ENCODE measurements around the gene ANKS3. TPM values are rescaled to one million over a fixed set of nuclear protein-coding genes. Genes with fewer than 3 reads are reported as not detected.

Gene ANKS3
- total RNA-seq, 1 donor from 2014 or later: 29.3 TPM

DNA sequence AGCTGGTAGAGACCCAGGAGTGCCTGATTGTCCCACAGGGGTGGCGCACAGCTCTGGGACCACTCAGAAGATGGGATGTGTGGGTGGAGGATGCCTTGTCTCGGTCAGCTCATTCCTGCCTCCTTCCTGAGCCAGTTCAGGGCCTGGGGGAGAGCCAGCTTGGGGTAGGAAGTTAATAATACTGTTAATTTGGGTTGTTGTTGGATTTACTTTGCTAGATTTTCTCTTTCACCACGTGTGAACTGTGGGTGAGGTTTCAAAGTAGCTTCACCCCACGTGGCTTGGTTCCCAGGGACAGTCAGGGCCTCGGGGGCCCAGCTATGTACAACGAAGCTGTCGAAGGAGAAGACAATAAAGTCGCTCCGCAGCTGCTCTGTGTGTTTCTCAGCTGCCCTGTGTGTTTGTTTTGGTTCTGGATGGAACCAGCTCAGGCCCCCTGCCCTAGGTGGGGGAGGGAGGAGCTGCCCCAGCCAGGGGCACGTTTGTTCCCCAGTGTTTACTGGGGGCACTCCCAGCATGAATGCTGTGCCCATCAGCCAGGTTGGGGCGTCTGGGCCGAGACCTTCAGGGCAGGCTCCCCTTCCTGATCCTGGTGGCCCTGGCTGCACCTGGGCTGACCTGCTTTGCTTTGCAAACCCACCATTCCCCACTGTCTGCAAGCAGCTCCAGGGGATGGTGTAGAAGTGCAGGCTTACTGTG, 38.4 kb downstream of the ANKS3 start:
- DNase-seq: no peak

- DNase-seq: peak; percentile 27
Observed at GRCh38 chr16:4694642-4695451, 39.2 kb downstream of the ANKS3 start.

GRCh38 chr16:4693956-4694641, 40.0 kb downstream of the ANKS3 start:
- DNase-seq: peak; percentile 31

DNA sequence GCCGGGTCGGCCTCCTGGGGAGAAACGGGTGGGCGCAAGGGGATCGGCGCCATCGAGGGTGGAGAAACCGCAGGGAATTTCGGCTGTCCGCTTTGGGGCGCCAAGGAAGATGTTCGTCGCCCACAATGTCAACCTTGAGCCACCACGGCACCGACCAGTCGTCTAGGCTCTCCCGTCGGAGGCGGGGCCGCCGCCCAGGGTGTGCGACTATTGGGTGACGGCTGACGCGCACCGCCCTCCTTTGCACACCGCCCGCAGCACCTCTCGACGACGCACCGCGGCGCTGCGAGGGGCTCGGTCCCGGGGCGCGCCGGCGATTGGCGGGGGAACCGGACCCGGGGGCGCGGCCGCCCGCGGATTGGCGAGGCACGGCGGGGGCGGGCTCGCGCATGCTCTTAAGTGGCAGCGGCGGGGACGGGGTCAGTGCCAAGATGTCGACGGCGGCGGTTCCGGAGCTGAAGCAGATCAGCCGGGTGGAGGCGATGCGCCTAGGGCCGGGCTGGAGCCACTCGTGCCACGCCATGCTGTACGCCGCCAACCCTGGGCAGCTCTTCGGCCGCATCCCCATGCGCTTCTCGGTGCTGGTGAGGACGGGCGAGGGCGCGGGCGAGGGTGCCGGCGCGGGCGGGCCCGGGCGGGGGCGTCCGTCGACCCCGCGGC, 40.6 kb downstream of the ANKS3 start, which contains the start of gene NUDT16L1:
TSS of gene NUDT16L1 (plus strand) at position 267 of the 660 bp plus-strand sequence. CDS start at position 432, 165 bp downstream.
- DNase-seq: peak; percentile 96

DNA sequence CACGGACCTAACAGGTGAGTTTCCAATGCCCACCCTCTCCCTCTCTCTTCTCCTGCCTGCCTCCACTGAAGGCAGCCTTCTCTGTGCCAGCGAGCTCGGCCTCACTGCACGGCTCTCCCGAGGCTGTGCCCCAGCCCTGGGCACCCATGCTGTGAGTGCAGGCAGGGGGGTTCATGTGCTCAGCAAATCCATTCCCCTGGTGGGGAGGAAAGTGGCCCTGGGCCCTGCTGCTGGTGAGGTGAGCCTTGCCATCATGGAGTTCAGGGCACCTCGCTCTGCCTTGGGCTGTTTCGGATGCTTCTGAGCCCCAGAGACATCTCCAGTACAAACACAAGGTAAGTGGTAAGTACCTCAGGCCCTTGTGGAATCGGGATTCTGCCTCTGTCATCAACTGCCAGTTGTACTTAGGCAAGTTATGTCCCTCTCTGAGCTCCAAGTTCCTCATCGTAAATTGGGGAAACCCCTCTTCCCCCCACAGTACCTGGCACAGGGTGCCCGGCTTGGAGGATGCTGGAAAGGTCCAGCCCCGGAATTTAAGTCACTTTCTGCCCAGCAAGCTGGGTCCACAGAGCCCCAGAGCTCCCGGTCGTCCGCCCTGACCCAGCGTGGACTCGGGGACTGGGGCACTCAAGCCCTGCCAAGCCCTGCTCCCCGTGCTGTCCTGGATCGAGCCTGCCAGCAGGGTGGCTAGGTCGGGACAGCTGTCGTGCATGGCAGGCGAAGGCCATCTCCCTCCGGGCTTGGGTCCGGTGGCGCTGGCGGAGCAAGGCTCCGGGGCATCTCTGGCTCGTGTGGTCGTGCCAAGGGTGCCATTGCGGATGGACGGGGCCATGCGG, 41.4 kb downstream of the ANKS3 start:
- no peak for DNase-seq

DNA sequence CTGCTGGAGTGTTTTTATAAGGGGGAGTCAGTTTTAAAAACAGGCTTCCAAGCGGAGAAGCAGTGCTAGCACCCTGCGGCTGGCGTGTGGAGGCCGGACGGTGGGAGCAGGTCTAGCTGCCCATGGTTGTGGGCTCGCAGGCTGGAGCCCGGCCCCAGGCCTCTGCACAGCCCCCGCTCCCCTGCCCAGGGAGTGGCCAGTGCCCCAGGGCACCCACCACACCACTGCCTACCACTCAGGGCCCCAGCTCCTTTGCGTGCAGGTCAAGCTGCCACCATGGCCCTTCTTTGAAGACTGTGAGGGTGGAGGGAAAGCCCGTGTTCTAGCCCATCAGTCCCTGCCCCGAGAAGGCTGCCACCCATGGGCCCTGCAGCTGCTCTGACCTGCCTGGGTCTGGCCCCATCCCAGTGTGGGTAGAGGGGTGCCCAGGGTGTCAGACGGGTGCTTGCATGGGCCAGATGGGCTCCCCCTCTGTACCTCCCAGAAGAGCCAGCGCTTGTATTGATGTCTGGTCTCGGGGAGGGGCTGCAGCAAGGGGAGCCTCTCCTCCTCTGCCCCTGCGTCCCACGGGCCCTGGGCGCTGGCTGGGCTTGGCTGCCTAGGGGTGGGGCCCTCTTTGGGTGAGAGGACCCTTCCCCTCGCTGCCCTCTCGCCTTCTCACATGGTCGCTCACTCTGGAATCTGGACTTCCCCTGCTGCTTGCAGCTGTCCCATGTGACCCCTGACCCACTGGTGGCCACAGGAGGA, 42.2 kb downstream of the ANKS3 start:
- DNase-seq: no peak

GRCh38 chr16:4690946-4691665, 43.0 kb downstream of the ANKS3 start:
- peak; percentile 45 for DNase-seq

GRCh38 chr16:4689864-4690704, 44.0 kb downstream of the ANKS3 start:
- no peak for DNase-seq

DNA sequence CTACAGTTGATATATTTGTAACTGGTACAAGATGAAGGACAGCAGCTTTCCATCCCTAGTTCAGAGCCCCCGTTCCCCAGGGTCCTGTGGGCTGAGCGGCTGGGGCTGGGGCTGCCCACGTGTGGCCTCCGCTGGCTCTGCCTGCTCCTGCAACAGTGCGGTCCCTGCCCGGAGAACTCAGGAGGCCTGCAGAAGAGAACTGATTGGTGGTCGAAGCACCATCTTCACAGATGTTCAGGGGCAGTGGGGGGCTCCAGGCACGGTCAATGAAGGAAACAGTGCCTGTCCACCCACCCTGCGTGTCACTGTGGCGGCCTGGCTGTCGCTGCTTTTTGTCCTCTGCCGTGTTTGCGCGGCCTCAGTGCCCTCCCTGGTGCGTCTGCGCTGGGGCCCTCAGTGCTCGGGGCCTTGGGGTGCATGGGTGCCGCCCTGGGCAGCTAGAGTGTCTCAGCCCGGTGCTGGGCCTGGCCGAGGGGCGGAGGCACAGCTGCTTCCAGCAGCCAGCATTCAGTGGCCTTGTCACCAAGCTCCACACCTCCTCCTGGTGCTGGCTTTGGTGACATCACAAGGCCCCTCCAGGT, 44.9 kb downstream of the ANKS3 start:
- DNase-seq: no peak

GRCh38 chr16:4688674-4689045, 45.4 kb downstream of the ANKS3 start:
- DNase-seq: no peak

GRCh38 chr16:4687946-4688673, 46.0 kb downstream of the ANKS3 start:
- no peak for DNase-seq

GRCh38 chr16:4687416-4687815, 46.7 kb downstream of the ANKS3 start:
- DNase-seq: no peak

DNA sequence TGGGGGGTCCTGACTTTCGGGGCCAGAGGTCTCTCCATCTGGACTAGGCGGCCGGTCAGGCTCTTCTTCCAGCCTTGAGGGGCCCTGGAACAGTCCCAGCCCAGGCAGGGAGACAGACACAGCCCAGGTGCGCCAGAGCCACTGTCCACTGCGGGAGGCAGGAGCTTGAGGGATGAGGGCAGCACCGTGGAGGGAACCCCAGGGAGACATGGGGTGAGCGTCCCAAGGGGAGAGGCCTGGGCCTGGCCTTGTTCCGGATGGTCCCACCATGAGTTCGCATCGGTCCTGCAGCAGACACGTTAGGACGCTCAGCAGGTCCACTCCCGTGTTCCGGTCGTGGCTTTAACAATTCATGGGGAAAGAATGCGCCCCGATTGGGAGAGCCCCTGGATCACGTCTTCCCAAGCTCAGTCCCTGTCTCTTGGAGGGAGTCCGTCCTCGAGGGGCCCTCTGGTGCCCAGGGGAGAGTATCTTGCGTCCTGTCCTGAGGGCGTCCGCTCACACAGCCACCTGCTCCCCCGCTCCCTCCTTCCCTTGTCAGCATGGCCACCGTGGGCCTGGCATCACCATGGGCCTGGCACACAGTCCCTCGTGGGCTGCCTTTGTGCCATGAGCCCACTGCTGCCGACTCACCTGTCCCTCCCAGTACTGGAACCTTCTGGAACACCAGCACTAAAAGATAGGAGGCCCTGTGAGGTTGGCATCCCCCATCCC, 47.4 kb downstream of the ANKS3 start:
- DNase-seq: no peak

DNA sequence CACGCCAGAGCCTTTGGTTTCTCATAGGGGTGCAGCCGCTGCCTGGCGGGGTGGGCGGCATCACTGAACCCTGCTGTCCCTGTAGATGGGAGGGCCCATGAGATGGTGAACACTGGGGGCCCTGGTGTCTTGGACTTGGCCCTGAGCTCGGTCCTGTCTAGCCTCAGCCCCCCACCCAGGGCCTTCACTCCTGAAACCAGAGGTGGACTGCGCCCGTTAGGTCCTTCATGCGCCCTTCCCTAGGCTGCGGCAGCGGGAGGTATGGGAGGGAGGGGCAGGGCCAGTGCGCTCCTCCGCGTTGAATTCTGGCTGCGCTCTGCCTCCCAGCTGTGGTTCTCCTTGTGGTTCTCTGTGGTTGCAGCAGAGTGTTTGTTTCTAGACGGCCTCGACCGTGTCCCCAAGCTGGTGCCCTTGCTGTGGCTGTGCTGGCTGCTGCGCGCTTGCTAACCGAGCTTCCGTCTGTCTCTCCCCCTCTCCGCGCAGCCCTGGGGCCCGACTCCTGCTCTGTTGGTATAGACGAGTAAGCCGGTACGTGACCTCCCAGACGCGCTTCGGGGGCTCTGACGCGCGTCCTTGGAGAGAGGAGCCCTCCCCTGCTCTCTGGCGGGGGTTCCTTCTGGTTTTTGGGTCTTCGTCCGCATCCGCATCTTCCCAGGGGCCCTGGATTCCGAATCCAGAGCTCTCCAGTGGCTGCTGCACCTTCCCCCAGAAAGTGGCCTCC, 48.1 kb downstream of the ANKS3 start:
- no peak for DNase-seq

GRCh38 chr16:4685292-4685691, 48.8 kb downstream of the ANKS3 start:
- DNase-seq: no peak

DNA sequence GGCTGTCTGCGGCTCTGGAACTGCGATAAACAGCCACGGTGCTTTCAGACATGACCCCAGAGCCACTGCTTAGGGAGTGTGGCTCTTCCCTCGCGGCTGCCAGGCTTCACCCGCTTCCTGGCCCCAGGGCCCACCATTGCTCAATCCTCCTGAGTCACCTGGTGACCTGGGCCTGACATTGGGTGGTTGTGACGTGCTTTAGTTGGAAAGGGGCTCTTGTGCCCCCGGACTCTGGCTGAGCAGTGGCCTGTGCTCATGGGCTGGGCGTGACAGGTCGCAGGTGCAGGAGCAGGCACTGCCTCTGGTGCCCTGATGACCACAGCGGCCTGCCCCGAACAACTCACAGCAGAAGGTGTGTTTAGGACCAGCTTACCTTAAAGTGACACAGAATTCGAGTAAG, 49.3 kb downstream of the ANKS3 start:
- DNase-seq: no peak
